OCI-LY7 (cell line): ENCODE measurements around the gene OR2T8. TPM values are rescaled to one million over a fixed set of nuclear protein-coding genes. Genes with fewer than 3 reads are reported as not detected.

ENCODE experiments used
- Bru-seq: library from RNA; stranded (reverse); fragments of 400-500 nt; gene quantifications from one replicate; lab custom pipeline; 2021; lab: Mats Ljungman, UMichigan
- BruChase-seq, 2 experiments: library from RNA; stranded (reverse); fragments of 400-500 nt; gene quantifications; one replicate each; lab custom pipeline; 2021; lab: Mats Ljungman, UMichigan
- BruUV-seq: library from RNA; stranded (reverse); fragments of 400-500 nt; replicated peaks from 2 replicates; lab custom pipeline; 2021; lab: Mats Ljungman, UMichigan
- CTCF ChIA-PET: fragments of 300-600 bp; sonication (Branson Sonifier 250); formaldehyde crosslinking; loops from one replicate; lab custom pipeline; 2022; ENCODE audit warnings: antibody characterized with exemption; ENCODE audit not compliant: unreplicated experiment; lab: Charles Lee
- POLR2A ChIA-PET: fragments of 300-600 bp; sonication (Branson Sonifier 250); formaldehyde crosslinking; loops from one replicate; lab custom pipeline; 2022; ENCODE audit warnings: antibody characterized with exemption; lab: Charles Lee
- DNase-seq: peaks from one replicate; pipeline ENCODE4 v3.0.0-alpha.2; 2015; ENCODE audit warnings: low spot score
- H2AFZ ChIP-seq: fragments of 200-600 bp; sonication (generic), shearing (Covaris generic); 2 replicates; pipeline ENCODE4 v1.6.1; 2014; ENCODE audit warnings: mild to moderate bottlenecking, antibody characterized with exemption, low read length, moderate library complexity
- H3K27ac ChIP-seq: fragments of 200-600 bp; sonication (generic); 2 replicates; pipeline ENCODE4 v1.5.1; 2014; ENCODE audit warnings: mixed run types, low read depth, mild to moderate bottlenecking, moderate library complexity, low read length, inconsistent platforms; ENCODE audit not compliant: poor library complexity, severe bottlenecking
- H3K36me3 ChIP-seq: fragments of 200-600 bp; sonication (generic); 2 replicates; pipeline ENCODE4 v1.6.1; 2014; ENCODE audit warnings: mild to moderate bottlenecking, antibody characterized with exemption, low read length, moderate library complexity, mixed read lengths; ENCODE audit not compliant: insufficient read depth
- H3K4me1 ChIP-seq: fragments of 200-600 bp; sonication (generic); 2 replicates; pipeline ENCODE4 v1.5.1; 2014; ENCODE audit warnings: mild to moderate bottlenecking, low read length; ENCODE audit not compliant: insufficient read depth, poor library complexity, severe bottlenecking
- H3K4me2 ChIP-seq: fragments of 200-600 bp; sonication (generic); 2 replicates; pipeline ENCODE4 v1.6.1; 2014; ENCODE audit warnings: mild to moderate bottlenecking, low read length
- H3K4me3 ChIP-seq: fragments of 200-600 bp; sonication (generic); 2 replicates; pipeline ENCODE4 v1.5.1; 2014; ENCODE audit warnings: mild to moderate bottlenecking, low read depth, low read length; ENCODE audit not compliant: poor library complexity, severe bottlenecking
- H3K79me2 ChIP-seq: fragments of 200-600 bp; sonication (generic); 2 replicates; pipeline ENCODE4 v1.6.1; 2016; ENCODE audit warnings: low read depth, mild to moderate bottlenecking, low read length, moderate library complexity, mixed read lengths; ENCODE audit not compliant: insufficient read depth
- H3K9me2 ChIP-seq: fragments of 200-600 bp; sonication (generic); 2 replicates; pipeline ENCODE4 v1.6.1; 2016; ENCODE audit warnings: mild to moderate bottlenecking, low read length, mixed read lengths; ENCODE audit not compliant: insufficient read depth
- H3K9me3 ChIP-seq: fragments of 200-600 bp; sonication (generic); 2 replicates; pipeline ENCODE4 v1.6.1; 2014; ENCODE audit warnings: mild to moderate bottlenecking, mixed run types, low read length, mixed read lengths
- H4K20me1 ChIP-seq: fragments of 200-600 bp; sonication (generic); 2 replicates; pipeline ENCODE4 v1.6.1; 2014; ENCODE audit warnings: mild to moderate bottlenecking, antibody characterized with exemption, low read length, moderate library complexity, mixed read lengths; ENCODE audit not compliant: insufficient read depth
- CTCF ChIP-seq: fragments of 200-600 bp; sonication (generic); conservative IDR thresholded peaks from 2 replicates; pipeline ENCODE4 v1.5.1; 2014; ENCODE audit warnings: mild to moderate bottlenecking, antibody characterized with exemption, low read length, moderate library complexity, mixed read lengths
- EZH2phosphoT487 ChIP-seq: fragments of 200-600 bp; sonication (generic); IDR thresholded peaks from 2 replicates; pipeline ENCODE4 v1.6.1; 2018; ENCODE audit warnings: low read depth, borderline replicate concordance, mild to moderate bottlenecking, mixed run types, antibody characterized with exemption, low read length, moderate library complexity, mixed read lengths
- intact Hi-C: fragments of 100-400 bp; cut with micrococcal nuclease; formaldehyde crosslinking; loops from one replicate; pipeline ENCODE4 v1.10.0; 2022; ENCODE audit not compliant: unreplicated experiment
- long read RNA-seq: library from polyadenylated mRNA; stranded (forward); transcript quantifications from one replicate; pipeline ENCODE4 v2.0.0, GENCODE V29; 2022
- total RNA-seq, 2 experiments: library from RNA; depleted of rRNA in 1 of 2; stranded (reverse); fragments of >200 nt in 1 of 2; shearing (Covaris generic) in 1 of 2; gene quantifications; 2 replicates each; pipeline ENCODE4 v1.2.3, GENCODE V29; 2014 to 2022

The OR2T8 gene
- not detected in 2 replicates for total RNA-seq (2014; rRNA removed; shearing (Covaris generic))
- total RNA-seq (2022), result not detected in 2 replicates
- Bru-seq, nascent RNA, result not detected
- BruChase-seq, experiment 1, labeled RNA remaining after a 6-hour chase, result not detected
- BruChase-seq, experiment 2, labeled RNA remaining after a 2-hour chase, result not detected
- long read RNA-seq, result 0 reads

- no peaks in the 10 kb centered on the region for H3K4me1 ChIP-seq
- no TSS peak for BruUV-seq
- no peak within 1 kb of the TSS for H3K4me3 ChIP-seq
- no peaks in the 10 kb centered on the region for H3K9me3 ChIP-seq
- no peaks in the 10 kb centered on the region for H3K9me2 ChIP-seq
- no peak for DNase-seq
- TF ChIP-seq EZH2phosphoT487, result no peak
- TF ChIP-seq CTCF, result no peak
- H4K20me1 ChIP-seq, result no peaks in the 10 kb centered on the region
- intact Hi-C loops, result no loop called here
- ChIA-PET CTCF (no interaction called here), POLR2A (no interaction called here)
- no peak within 1 kb of the TSS for H2AFZ ChIP-seq
- no peak within 1 kb of the TSS for H3K4me2 ChIP-seq
- no peak within 1 kb of the TSS for H3K27ac ChIP-seq
- no peaks in the 10 kb centered on the region for H3K36me3 ChIP-seq
- H3K79me2 ChIP-seq, result no peaks in the 10 kb centered on the region
Measured at GRCh38 chr1:247919952-247920351, at the start of gene OR2T8. TSS of gene OR2T8 (plus strand) at chr1:247920252. CDS start at chr1:247921018, 766 bp downstream.

GRCh38 chr1:247883346-247883745 is 36.7 kb upstream of the OR2T8 start:
- POLR2A ChIA-PET, result no interaction called here

More at GRCh38 chr1:247883346-247883745, 36.7 kb upstream of the OR2T8 start:
- H3K9me3 ChIP-seq, result no peaks in the 10 kb centered on the region
- no peaks in the 10 kb centered on the region for H3K9me2 ChIP-seq
- no peak for TF ChIP-seq EZH2phosphoT487
- no peak for TF ChIP-seq CTCF
- CTCF ChIA-PET, result no interaction called here
- no peak overlapping the region for H3K4me3 ChIP-seq
- BruUV-seq, result no TSS peak
- no peak overlapping the region for H3K27ac ChIP-seq
- H4K20me1 ChIP-seq, result no peaks in the 10 kb centered on the region
- no peak overlapping the region for H3K4me2 ChIP-seq
- no peak overlapping the region for H2AFZ ChIP-seq
- H3K79me2 ChIP-seq, result no peaks in the 10 kb centered on the region
- no peak for DNase-seq
- H3K4me1 ChIP-seq, result no peaks in the 10 kb centered on the region
- intact Hi-C loops, result no loop called here
- H3K36me3 ChIP-seq, result no peaks in the 10 kb centered on the region
